GM23248 (cell line): Measurements from ENCODE around the gene ZNF101. TPM values are rescaled to one million over a fixed set of nuclear protein-coding genes. Genes with fewer than 3 reads are reported as not detected.
"Not testable (repeated sequence)": the region's sequence is repeated elsewhere in the genome, so short reads cannot be mapped to it uniquely, and the experiment has no call there.

Source experiments
- DNase-seq: peaks from one replicate; pipeline ENCODE4 v3.0.0-alpha.2; 2015
- H2AFZ ChIP-seq: fragments of 200-600 bp; sonication (generic); 2 replicates; pipeline ENCODE4 v1.6.1; 2016; ENCODE audit warnings: antibody characterized with exemption
- H3F3A ChIP-seq: fragments of 200-600 bp; sonication (generic); 2 replicates; pipeline ENCODE4 v1.6.1; 2016; ENCODE audit warnings: mild to moderate bottlenecking, antibody characterized with exemption, mixed run types; ENCODE audit not compliant: insufficient read depth
- H3K27ac ChIP-seq: fragments of 200-600 bp; sonication (generic); 2 replicates; pipeline ENCODE4 v1.5.1; 2016; ENCODE audit warnings: mild to moderate bottlenecking
- H3K27me3 ChIP-seq: fragments of 200-600 bp; sonication (generic); replicated peaks from 2 replicates; pipeline ENCODE4 v1.6.1; 2016; ENCODE audit warnings: mild to moderate bottlenecking; ENCODE audit not compliant: insufficient read depth
- H3K36me3 ChIP-seq: fragments of 200-600 bp; sonication (generic); 2 replicates; pipeline ENCODE4 v1.6.1; 2016; ENCODE audit warnings: low read depth, mild to moderate bottlenecking
- H3K4me1 ChIP-seq: fragments of 200-600 bp; sonication (generic); 2 replicates; pipeline ENCODE4 v1.6.1; 2016; ENCODE audit warnings: mild to moderate bottlenecking; ENCODE audit not compliant: insufficient read depth
- H3K4me2 ChIP-seq: fragments of 200-600 bp; sonication (generic); one replicate; pipeline ENCODE4 v1.6.1; 2016; ENCODE audit warnings: mild to moderate bottlenecking; ENCODE audit not compliant: unreplicated experiment
- H3K4me3 ChIP-seq: fragments of 200-600 bp; sonication (generic); 2 replicates; pipeline ENCODE4 v1.5.1; 2016; ENCODE audit warnings: mild to moderate bottlenecking
- H3K79me2 ChIP-seq: fragments of 200-600 bp; sonication (generic); 2 replicates; pipeline ENCODE4 v1.6.1; 2016; ENCODE audit warnings: mild to moderate bottlenecking; ENCODE audit not compliant: insufficient read depth
- H3K9ac ChIP-seq: fragments of 200-600 bp; sonication (generic); 2 replicates; pipeline ENCODE4 v1.6.1; 2016; ENCODE audit warnings: mild to moderate bottlenecking
- H3K9me2 ChIP-seq: fragments of 200-600 bp; sonication (generic); 2 replicates; pipeline ENCODE4 v1.6.1; 2016; ENCODE audit warnings: mixed run types, mild to moderate bottlenecking, moderate library complexity; ENCODE audit not compliant: insufficient read depth
- H3K9me3 ChIP-seq: fragments of 200-600 bp; sonication (generic); one replicate; pipeline ENCODE4 v1.6.1; 2017; ENCODE audit warnings: low read depth
- H4K20me1 ChIP-seq: fragments of 200-600 bp; sonication (generic); 2 replicates; pipeline ENCODE4 v1.6.0; 2016; ENCODE audit not compliant: insufficient read depth
- EZH2 ChIP-seq: fragments of 200-600 bp; sonication (generic); IDR thresholded peaks from 2 replicates; pipeline ENCODE4 v1.6.1; 2018; ENCODE audit warnings: antibody characterized with exemption, mild to moderate bottlenecking; ENCODE audit not compliant: insufficient read depth, poor library complexity, severe bottlenecking
- EZH2phosphoT487 ChIP-seq: fragments of 200-600 bp; sonication (generic); IDR thresholded peaks from 2 replicates; pipeline ENCODE4 v1.6.1; 2018; ENCODE audit warnings: antibody characterized with exemption, moderate library complexity, mild to moderate bottlenecking, low read depth; ENCODE audit not compliant: insufficient read depth
- WGBS, 2 experiments: methylation state at CpG; one replicate each; pipeline ENCODE4 v1.1.6; 2015 to 2017; ENCODE audit warnings: low lambda C conversion rate in 2 of 2, low coverage in 1 of 2; ENCODE audit errors: missing lambda C conversion rate in 2 of 2; 5-methylcytosine and 5-hydroxymethylcytosine counted together
- in situ Hi-C: fragments of 300-500 bp; cut with MboI; formaldehyde crosslinking; loops from 2 replicates; pipeline ENCODE4 v1.15.0; 2020
- polyA plus RNA-seq: library from polyadenylated mRNA; unstranded; fragments of >200 nt; fragmentation: Nextera tagmentation; extraction: Ambion mirVana; gene quantifications from 2 replicates; pipeline ENCODE4 v1.2.1, GENCODE V29; 2016
- total RNA-seq: library from RNA; depleted of rRNA; stranded (reverse); fragments of >200 nt; shearing (Covaris generic); gene quantifications from 2 replicates; pipeline ENCODE4 v1.2.3, GENCODE V29; 2014

Gene ZNF101
- total and polyA plus RNA-seq, 2 experiments from 2014 or later: 3.7 TPM

- Histone ChIP-seq H3K9me2 (no peaks in the 10 kb centered on the region), H3K36me3 (peaks cover 36% of the 10 kb centered on the region), H3K4me3 (no peak overlapping the region), H2AFZ (no peak overlapping the region), H3K4me1 (no peaks in the 10 kb centered on the region), H3K27me3 (no peaks in the 10 kb centered on the region), H3K79me2 (peaks cover 20% of the 10 kb centered on the region), H3K4me2 (no peak overlapping the region), H3F3A (no peaks in the 10 kb centered on the region), H3K9ac (no peak overlapping the region), H3K27ac (no peak overlapping the region), H4K20me1 (no peaks in the 10 kb centered on the region), H3K9me3 (no peaks in the 10 kb centered on the region)
- in situ Hi-C loops: no loop called here
- no peak for DNase-seq
- WGBS, 2 experiments: 96% methylated on average over 20 of the region's 20 CpGs
- TF ChIP-seq EZH2 (no peak), EZH2phosphoT487 (no peak)
Observed at GRCh38 chr19:19679176-19680073, 10.8 kb downstream of the ZNF101 start.

GRCh38 chr19:19686119-19686518, 17.5 kb downstream of the ZNF101 start:
- 94 to 97% methylated on average over 12 to 15 of the region's 15 CpGs for WGBS, 2 experiments
- H3K9me2 ChIP-seq, H2AFZ ChIP-seq, H3K79me2 ChIP-seq, H3K4me2 ChIP-seq, H3K27me3 ChIP-seq, in situ Hi-C loops, H3K4me1 ChIP-seq, H3F3A ChIP-seq, H3K9me3 ChIP-seq, DNase-seq, H4K20me1 ChIP-seq, H3K4me3 ChIP-seq, H3K27ac ChIP-seq, H3K9ac ChIP-seq, H3K36me3 ChIP-seq: not testable (repeated sequence)

DNA sequence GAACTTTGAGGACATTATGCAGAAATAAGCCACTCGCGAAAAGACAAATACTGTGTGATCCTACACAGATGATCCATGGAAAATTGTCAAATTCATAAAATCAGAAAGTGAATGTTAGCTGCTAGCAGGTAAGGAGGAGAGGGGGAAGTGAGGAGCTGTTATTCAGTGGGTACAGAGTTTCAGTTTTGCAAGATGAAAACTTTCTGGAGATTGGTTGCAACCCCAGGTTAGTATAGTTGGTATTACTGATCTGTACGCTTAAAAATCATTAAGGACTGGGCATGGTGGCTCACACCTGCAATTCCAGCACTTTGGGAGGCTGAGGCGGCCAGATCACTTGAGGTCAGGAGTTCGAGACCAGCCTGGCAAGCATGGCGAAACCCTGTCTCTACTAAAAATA, 17.9 kb downstream of the ZNF101 start:
- in situ Hi-C loops: no loop called here
- no peaks in the 10 kb centered on the region for H3K9me3 ChIP-seq

DNA sequence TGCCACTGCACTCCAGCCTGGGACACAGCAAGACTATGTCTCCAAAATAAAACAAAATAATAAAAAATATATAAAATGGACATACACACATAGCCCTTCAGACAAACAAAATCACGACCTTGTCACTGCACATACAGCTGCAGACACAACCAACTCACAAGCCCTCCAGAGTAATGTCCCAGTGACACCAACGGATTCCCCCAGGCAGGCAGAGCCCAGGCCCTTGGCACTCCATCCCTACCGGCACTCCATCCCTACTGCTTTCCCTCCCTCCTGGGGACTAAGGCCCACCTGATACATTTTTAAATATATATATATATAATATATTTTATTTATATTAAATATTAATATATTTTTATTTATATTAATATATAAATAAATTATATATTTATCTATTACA, 18.5 kb downstream of the ZNF101 start:
- DNase-seq: no peak
- H3K27ac ChIP-seq: no peak overlapping the region
- H3K27me3 ChIP-seq: no peaks in the 10 kb centered on the region
- H2AFZ ChIP-seq: no peak overlapping the region
- no peaks in the 10 kb centered on the region for H3F3A ChIP-seq
- no peak for TF ChIP-seq EZH2phosphoT487
- no peaks in the 10 kb centered on the region for H3K79me2 ChIP-seq
- no peak overlapping the region for H3K4me2 ChIP-seq
- H3K4me1 ChIP-seq: no peaks in the 10 kb centered on the region
- H3K9me2 ChIP-seq: no peaks in the 10 kb centered on the region
- in situ Hi-C loops: no loop called here
- H3K36me3 ChIP-seq: no peaks in the 10 kb centered on the region
- H3K9me3 ChIP-seq: no peaks in the 10 kb centered on the region
- H3K9ac ChIP-seq: no peak overlapping the region
- H4K20me1 ChIP-seq: no peaks in the 10 kb centered on the region
- H3K4me3 ChIP-seq: no peak overlapping the region
- WGBS, 2 experiments: 76 to 88% methylated on average over 3 of the region's 3 CpGs

More for the DNA sequence above, 17.9 kb downstream of the ZNF101 start:
- no peaks in the 10 kb centered on the region for H4K20me1 ChIP-seq
- WGBS, 2 experiments: 94 to 97% methylated on average over 6 of the region's 6 CpGs
- H3K9ac ChIP-seq: no peak overlapping the region
- no peak overlapping the region for H3K4me2 ChIP-seq
- no peak overlapping the region for H2AFZ ChIP-seq
- H3K36me3 ChIP-seq: no peaks in the 10 kb centered on the region
- H3K27ac ChIP-seq: no peak overlapping the region
- no peaks in the 10 kb centered on the region for H3K9me2 ChIP-seq
- no peak for TF ChIP-seq EZH2
- no peak for TF ChIP-seq EZH2phosphoT487
- no peaks in the 10 kb centered on the region for H3K4me1 ChIP-seq
- DNase-seq: no peak
- no peaks in the 10 kb centered on the region for H3K79me2 ChIP-seq
- H3F3A ChIP-seq: no peaks in the 10 kb centered on the region
- no peak overlapping the region for H3K4me3 ChIP-seq
- no peaks in the 10 kb centered on the region for H3K27me3 ChIP-seq

DNA sequence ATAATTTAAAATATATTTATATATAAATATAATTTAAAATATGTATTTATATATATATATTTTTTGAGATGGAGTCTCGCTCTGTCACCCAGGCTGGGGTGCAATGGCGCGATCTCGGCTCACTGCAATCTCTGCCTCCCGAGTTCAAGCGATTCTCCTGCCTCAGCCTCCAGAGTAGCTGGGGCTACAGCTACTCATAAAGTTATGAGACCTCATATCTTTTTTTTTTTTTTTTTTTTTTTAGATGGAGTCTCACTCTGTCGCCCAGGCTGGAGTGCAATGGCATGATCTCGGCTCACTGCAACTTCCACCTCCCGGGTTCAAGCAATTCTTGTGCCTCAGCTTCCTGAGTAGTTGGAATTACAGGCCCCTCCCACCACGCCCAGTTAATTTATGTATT, 20.4 kb downstream of the ZNF101 start:
- H3K4me3 ChIP-seq, H3K9me2 ChIP-seq, H3K9ac ChIP-seq, H3K79me2 ChIP-seq, H2AFZ ChIP-seq, DNase-seq, H4K20me1 ChIP-seq, H3K27ac ChIP-seq, H3K9me3 ChIP-seq, H3K4me1 ChIP-seq, H3K36me3 ChIP-seq, in situ Hi-C loops, H3K27me3 ChIP-seq, H3K4me2 ChIP-seq, H3F3A ChIP-seq: not testable (repeated sequence)
- 89 to 92% methylated on average over 7 to 10 of the region's 10 CpGs for WGBS, 2 experiments
